Natural killer cell (primary cell): ENCODE measurements around the gene ZNF552. TPM values are rescaled to one million over a fixed set of nuclear protein-coding genes. Genes with fewer than 3 reads are reported as not detected.
"Not testable (repeated sequence)": the region's sequence is repeated elsewhere in the genome, so short reads cannot be mapped to it uniquely, and the experiment has no call there.

ENCODE experiments used
- ATAC-seq, 3 donors: fragments of 150-1000 bp in 2 of 3; fragments of 200-7000 bp in 1 of 3; cut with Tn5 transposase; 1 replicate in 1 of 3; 2 replicates in 2 of 3; pipeline ENCODE4 v1.10.0; 2021; ENCODE audit warnings: mild to moderate bottlenecking in 2 of 3, moderate library complexity in 2 of 3
- DNase-seq, 2 donors: peaks; one replicate each; pipeline versions ENCODE4 v3.0.0 to v3.0.0-alpha.2; 2013 to 2021; ENCODE audit warnings: mixed read lengths in 1 of 2
- H3K27ac ChIP-seq: one replicate; pipeline ENCODE4 v1.5.1; 2013; ENCODE audit warnings: mild to moderate bottlenecking, low read length
- H3K27me3 ChIP-seq: one replicate; pipeline ENCODE4 v1.6.1; 2013; ENCODE audit warnings: low read length; ENCODE audit not compliant: control insufficient read depth, insufficient read depth
- H3K36me3 ChIP-seq: one replicate; pipeline ENCODE4 v1.6.1; 2013; ENCODE audit warnings: low read length; ENCODE audit not compliant: control insufficient read depth, insufficient read depth
- H3K4me1 ChIP-seq: one replicate; pipeline ENCODE4 v1.6.1; 2013; ENCODE audit warnings: low read length; ENCODE audit not compliant: control insufficient read depth, insufficient read depth
- H3K4me3 ChIP-seq: one replicate; pipeline ENCODE4 v1.5.1; 2013; ENCODE audit warnings: low read length
- H3K9me3 ChIP-seq: one replicate; pipeline ENCODE4 v1.6.1; 2013; ENCODE audit warnings: low read length; ENCODE audit not compliant: control insufficient read depth, insufficient read depth
- H3K27ac Mint-ChIP-seq, 2 donors: one replicate each; pipeline ENCODE4 v1.8.0; 2022; ENCODE audit warnings: mild to moderate bottlenecking in 2 of 2, mixed read lengths in 2 of 2, moderate library complexity in 1 of 2
- H3K27me3 Mint-ChIP-seq, 2 donors: one replicate each; pipeline ENCODE4 v1.8.0; 2022; ENCODE audit warnings: low read depth in 2 of 2, mixed read lengths in 2 of 2
- H3K36me3 Mint-ChIP-seq: one replicate; pipeline ENCODE4 v1.8.0; 2022; ENCODE audit warnings: mixed read lengths
- H3K4me1 Mint-ChIP-seq, 2 donors: one replicate each; pipeline ENCODE4 v1.8.0; 2022; ENCODE audit warnings: mixed read lengths in 2 of 2
- H3K4me3 Mint-ChIP-seq: one replicate; pipeline ENCODE4 v1.8.0; 2022; ENCODE audit warnings: mild to moderate bottlenecking, moderate library complexity, mixed read lengths
- H3K9me3 Mint-ChIP-seq, 2 donors: one replicate each; pipeline ENCODE4 v1.8.0; 2022; ENCODE audit warnings: mixed read lengths in 2 of 2
- CTCF ChIP-seq: fragments of 200-600 bp; IDR thresholded peaks from one replicate; pipeline ENCODE4 v1.8.0; 2022; ENCODE audit warnings: antibody characterized with exemption
- WGBS: methylation state at CpG from one replicate; pipeline ENCODE4 v1.1.7; 2013; ENCODE audit warnings: missing lambda C conversion rate; ENCODE audit not compliant: insufficient coverage; 5-methylcytosine and 5-hydroxymethylcytosine counted together
- intact Hi-C: fragments of 100-400 bp; cut with micrococcal nuclease; formaldehyde crosslinking; loops from one replicate; pipeline ENCODE4 v1.14.2; 2022
- total RNA-seq, 4 donors: library from RNA; stranded (reverse); fragments of 120-200 nt in 1 of 4; gene quantifications; one replicate each; pipeline versions ENCODE4 v1.2.3 to v1.2.4, GENCODE V29; 2013 to 2022

ZNF552 gene
- total RNA-seq, 3 donors from 2014 or later (not counting 1 experiment from before 2014, with no cell fraction given) = 13.0 to 14.5 (median 14.3) TPM

GRCh38 chr19:57841122-57841763 lies 26.5 kb upstream of the ZNF552 start:
- no peak for ATAC-seq
- Histone ChIP-seq H3K9me3 (no peaks in the 10 kb centered on the region), H3K4me3 (no peak overlapping the region), H3K36me3 (peaks cover 13% of the 10 kb centered on the region), H3K27ac (no peak overlapping the region), H3K27me3 (no peaks in the 10 kb centered on the region), H3K4me1 (peaks cover 8% of the 10 kb centered on the region)
- intact Hi-C loops = no loop called here
- Mint-ChIP-seq H3K36me3 (no peaks in the 10 kb centered on the region), H3K9me3 (no peaks in the 10 kb centered on the region), H3K4me3 (no peak overlapping the region), H3K27me3 (no peaks in the 10 kb centered on the region), H3K4me1 (peaks cover 9 to 18% of the 10 kb centered on the region in 2 donors), H3K27ac (no peak overlapping the region)
- 97% methylated on average over 4 of the region's 6 CpGs for WGBS
- no peak for DNase-seq
- no peak for TF ChIP-seq CTCF

DNA sequence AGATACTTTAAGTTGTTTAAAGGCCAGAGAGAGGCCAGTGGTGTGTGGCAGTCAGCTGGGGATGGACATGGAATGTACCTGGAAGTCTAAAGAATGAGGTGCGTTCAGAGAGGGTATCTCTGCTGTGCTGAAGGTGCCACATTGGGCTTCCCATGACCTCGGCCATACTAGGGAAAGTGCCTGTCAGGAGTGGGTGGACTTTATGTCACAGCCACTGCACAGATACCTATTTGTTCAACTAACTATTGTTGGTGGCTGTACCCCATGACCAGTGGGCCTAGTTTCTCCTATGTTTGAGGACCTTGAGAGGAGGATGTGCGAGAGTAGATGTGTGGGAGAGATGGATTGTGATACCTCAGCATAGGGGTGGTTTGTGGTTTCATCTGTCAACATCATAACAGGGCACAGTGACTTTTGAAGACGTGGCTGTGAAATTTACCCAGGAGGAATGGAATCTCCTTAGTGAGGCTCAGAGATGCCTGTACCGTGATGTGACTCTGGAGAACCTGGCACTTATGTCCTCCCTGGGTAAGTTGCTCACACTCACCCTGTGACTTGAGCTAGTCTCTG lies 24.0 kb upstream of the ZNF552 start:
- H3K4me3 Mint-ChIP-seq, H3K9me3 ChIP-seq, H3K27ac ChIP-seq, intact Hi-C loops, H3K9me3 Mint-ChIP-seq, H3K27me3 ChIP-seq, H3K4me1 ChIP-seq, DNase-seq, H3K4me3 ChIP-seq, H3K36me3 Mint-ChIP-seq, H3K27me3 Mint-ChIP-seq: not testable (repeated sequence)
- peak in 2 of 3 donors; percentile 51 to 63 for ATAC-seq
- Mint-ChIP-seq H3K4me1 (peaks cover 9 to 18% of the 10 kb centered on the region in 2 donors), H3K27ac (peak overlapping the region; percentile 58 to 65)
- 73% methylated on average over 2 of the region's 5 CpGs for WGBS
- H3K36me3 ChIP-seq = peaks cover 13% of the 10 kb centered on the region

DNA sequence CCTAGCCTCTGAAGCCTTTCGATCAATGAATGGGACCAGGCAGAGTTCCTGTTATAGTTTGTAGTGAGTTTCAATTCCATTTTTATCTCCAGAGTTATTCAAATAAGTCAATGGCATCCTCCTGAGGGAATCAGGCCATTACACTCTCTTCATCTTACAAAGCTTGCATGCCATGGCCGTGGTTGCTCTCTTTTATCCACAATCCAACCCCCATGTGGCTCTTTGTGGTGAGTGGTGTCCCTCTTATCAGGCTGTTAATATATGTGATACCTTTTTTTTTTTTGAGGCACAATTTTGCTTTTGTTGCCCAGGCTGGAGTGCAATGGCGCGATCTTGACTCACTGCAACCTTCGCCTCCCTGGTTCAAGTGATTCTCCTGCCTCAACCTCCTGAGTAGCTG lies 22.3 kb upstream of the ZNF552 start:
- H3K36me3 ChIP-seq, H3K4me3 Mint-ChIP-seq, H3K27me3 Mint-ChIP-seq, DNase-seq, ATAC-seq, H3K4me1 ChIP-seq, H3K27me3 ChIP-seq, H3K9me3 ChIP-seq, H3K27ac ChIP-seq, H3K27ac Mint-ChIP-seq, H3K9me3 Mint-ChIP-seq, intact Hi-C loops, H3K4me3 ChIP-seq, H3K36me3 Mint-ChIP-seq: not testable (repeated sequence)
- 100% methylated on average over 3 of the region's 5 CpGs for WGBS
- H3K4me1 Mint-ChIP-seq = peaks cover 9 to 18% of the 10 kb centered on the region in 2 donors

GRCh38 chr19:57830071-57830602 lies 15.4 kb upstream of the ZNF552 start, which contains the start of gene ZNF587B:
Gene ZNF587B, plus strand, starts transcription at chr19:57830299. Its CDS starts 230 bp downstream, at chr19:57830529.
- Mint-ChIP-seq H3K4me1 (peaks cover 22 to 25% of the 10 kb centered on the region in 2 donors), H3K9me3 (no peaks in the 10 kb centered on the region), H3K4me3 (no peak within 1 kb of the TSS), H3K27me3 (no peaks in the 10 kb centered on the region), H3K27ac (peak within 1 kb of the TSS in 1 of 2 donors; percentile 54), H3K36me3 (no peaks in the 10 kb centered on the region)
- Histone ChIP-seq H3K4me1 (no peaks in the 10 kb centered on the region), H3K27ac (no peak within 1 kb of the TSS), H3K27me3 (no peaks in the 10 kb centered on the region), H3K9me3 (no peaks in the 10 kb centered on the region), H3K4me3 (no peak within 1 kb of the TSS), H3K36me3 (no peaks in the 10 kb centered on the region)
- peak in 2 of 3 donors; percentile 62 to 64 for ATAC-seq
- peak; percentile 33 for TF ChIP-seq CTCF
- peak; percentile 28 to 49 for DNase-seq
- intact Hi-C loops = no loop called here
- WGBS = 82% methylated on average over 22 of the region's 22 CpGs
